ENCODE measurements around the gene THEMIS. TPM values are rescaled to one million over a fixed set of nuclear protein-coding genes. Genes with fewer than 3 reads are reported as not detected.

THEMIS gene
- total RNA-seq, 1 donor from 2014 or later: 5.6 TPM

GRCh38 chr6:127684501-127684900, 216.4 kb downstream of the THEMIS start:
- TF ChIP-seq CTCF (IDR thresholded peaks at IDR 0.05): no peak
- no peak for TF ChIP-seq POLR2AphosphoS5 (IDR thresholded peaks at IDR 0.05; ENCODE audit: insufficient read depth in 1 of 2, low read depth in 1 of 2)
- no peak for TF ChIP-seq POLR2A (IDR thresholded peaks at IDR 0.05)

More at GRCh38 chr6:127684501-127684900, 216.4 kb downstream of the THEMIS start:
- intact Hi-C loops (cut with DNase I): no loop called here
- no peaks in the 10 kb centered on the region for H3K4me1 ChIP-seq
- H3K36me3 ChIP-seq: no peaks in the 10 kb centered on the region
- no peaks in the 10 kb centered on the region for H3K27me3 ChIP-seq
- H3K9me3 ChIP-seq: no peaks in the 10 kb centered on the region
- DNase-seq (ENCODE audit: extremely low spot score in 2 of 2): no peak
- no peak overlapping the region for H3K27ac ChIP-seq
- no peak overlapping the region for H3K4me3 ChIP-seq

Small RNAs within 50 kb of the gene (small RNA-seq; reads per million reads assigned to genes)
- not detected for gene MRPS17P5
